ENCODE results near the gene PLA2G4D.
"Not testable (repeated sequence)": the region's sequence is repeated elsewhere in the genome, so short reads cannot be mapped to it uniquely, and the experiment has no call there.

Gene PLA2G4D

GRCh38 chr15:42108189-42108588 lies 13.8 kb upstream of the PLA2G4D start:
- Mint-ChIP-seq H3K4me1 (ENCODE audit: low read depth) (peaks cover 6% of the 10 kb centered on the region), H3K36me3 (no peaks in the 10 kb centered on the region), H3K9me3 (ENCODE audit: low read depth) (no peaks in the 10 kb centered on the region), H3K27me3 (peaks cover 16% of the 10 kb centered on the region), H3K27ac (no peak overlapping the region), H3K4me3 (no peak overlapping the region)

- H3K9me3 Mint-ChIP-seq (ENCODE audit: low read depth) = no peaks in the 10 kb centered on the region
- peaks cover 16% of the 10 kb centered on the region for H3K27me3 Mint-ChIP-seq
- H3K4me3 Mint-ChIP-seq = no peak overlapping the region
- H3K36me3 Mint-ChIP-seq = no peaks in the 10 kb centered on the region
- no peak overlapping the region for H3K27ac Mint-ChIP-seq
- peaks cover 6% of the 10 kb centered on the region for H3K4me1 Mint-ChIP-seq (ENCODE audit: low read depth)
These were observed 13.1 kb upstream of the PLA2G4D start for GRCh38 chr15:42107473-42107872.

- Mint-ChIP-seq H3K27me3 (peaks cover 16% of the 10 kb centered on the region), H3K9me3 (ENCODE audit: low read depth) (no peaks in the 10 kb centered on the region), H3K4me3 (no peak overlapping the region), H3K4me1 (ENCODE audit: low read depth) (peaks cover 6% of the 10 kb centered on the region), H3K27ac (no peak overlapping the region), H3K36me3 (no peaks in the 10 kb centered on the region)
These were observed 11.9 kb upstream of the PLA2G4D start for GRCh38 chr15:42106288-42106687.

- Mint-ChIP-seq H3K9me3 (ENCODE audit: low read depth) (no peaks in the 10 kb centered on the region), H3K4me1 (ENCODE audit: low read depth) (peaks cover 6% of the 10 kb centered on the region), H3K36me3 (no peaks in the 10 kb centered on the region), H3K27me3 (peaks cover 10% of the 10 kb centered on the region), H3K4me3 (no peak overlapping the region), H3K27ac (no peak overlapping the region)
These were observed 9.9 kb upstream of the PLA2G4D start for GRCh38 chr15:42104095-42104891.

- Mint-ChIP-seq H3K36me3 (no peaks in the 10 kb centered on the region), H3K4me1 (ENCODE audit: low read depth) (peaks cover 6% of the 10 kb centered on the region), H3K27ac (no peak overlapping the region), H3K27me3 (peaks cover 7% of the 10 kb centered on the region), H3K4me3 (no peak overlapping the region), H3K9me3 (ENCODE audit: low read depth) (no peaks in the 10 kb centered on the region)
These were observed 8.4 kb upstream of the PLA2G4D start for GRCh38 chr15:42102646-42103235.

- Mint-ChIP-seq H3K27ac (no peak overlapping the region), H3K9me3 (ENCODE audit: low read depth) (no peaks in the 10 kb centered on the region), H3K36me3 (no peaks in the 10 kb centered on the region), H3K27me3 (peaks cover 2% of the 10 kb centered on the region), H3K4me1 (ENCODE audit: low read depth) (no peaks in the 10 kb centered on the region), H3K4me3 (no peak overlapping the region)
These were observed 7.5 kb upstream of the PLA2G4D start for GRCh38 chr15:42101861-42102260.

GRCh38 chr15:42100021-42100800 lies 5.8 kb upstream of the PLA2G4D start:
- no peak overlapping the region for H3K27ac Mint-ChIP-seq
- no peak overlapping the region for H3K4me3 Mint-ChIP-seq
- no peaks in the 10 kb centered on the region for H3K9me3 Mint-ChIP-seq (ENCODE audit: low read depth)
- H3K27me3 Mint-ChIP-seq = no peaks in the 10 kb centered on the region
- H3K4me1 Mint-ChIP-seq (ENCODE audit: low read depth) = no peaks in the 10 kb centered on the region
- H3K36me3 Mint-ChIP-seq = no peaks in the 10 kb centered on the region

GRCh38 chr15:42097018-42097417 lies 2.7 kb upstream of the PLA2G4D start:
- no peaks in the 10 kb centered on the region for H3K36me3 Mint-ChIP-seq
- H3K9me3 Mint-ChIP-seq (ENCODE audit: low read depth) = no peaks in the 10 kb centered on the region
- no peak overlapping the region for H3K4me3 Mint-ChIP-seq
- H3K27ac Mint-ChIP-seq = no peak overlapping the region
- H3K4me1 Mint-ChIP-seq (ENCODE audit: low read depth) = no peaks in the 10 kb centered on the region
- no peaks in the 10 kb centered on the region for H3K27me3 Mint-ChIP-seq

- H3K4me1 Mint-ChIP-seq (ENCODE audit: low read depth) = no peaks in the 10 kb centered on the region
- no peak overlapping the region for H3K27ac Mint-ChIP-seq
- no peak overlapping the region for H3K4me3 Mint-ChIP-seq
- H3K36me3 Mint-ChIP-seq = no peaks in the 10 kb centered on the region
- no peaks in the 10 kb centered on the region for H3K27me3 Mint-ChIP-seq
- H3K9me3 Mint-ChIP-seq (ENCODE audit: low read depth) = no peaks in the 10 kb centered on the region
These were observed 396 bp downstream of the PLA2G4D start for GRCh38 chr15:42093966-42094365.

- Mint-ChIP-seq H3K27me3 (no peaks in the 10 kb centered on the region), H3K27ac (no peak overlapping the region), H3K9me3 (ENCODE audit: low read depth) (no peaks in the 10 kb centered on the region), H3K4me3 (no peak overlapping the region), H3K36me3 (no peaks in the 10 kb centered on the region), H3K4me1 (ENCODE audit: low read depth) (no peaks in the 10 kb centered on the region)
These were observed 1.7 kb downstream of the PLA2G4D start for GRCh38 chr15:42092398-42093318.

- H3K36me3 Mint-ChIP-seq; H3K9me3 Mint-ChIP-seq (ENCODE audit: low read depth); H3K27me3 Mint-ChIP-seq; H3K4me3 Mint-ChIP-seq; H3K4me1 Mint-ChIP-seq (ENCODE audit: low read depth); H3K27ac Mint-ChIP-seq: not testable (repeated sequence)
These were observed 2.5 kb downstream of the PLA2G4D start for GRCh38 chr15:42091753-42092397.

- H3K4me3 Mint-ChIP-seq = no peak overlapping the region
- no peaks in the 10 kb centered on the region for H3K27me3 Mint-ChIP-seq
- H3K4me1 Mint-ChIP-seq (ENCODE audit: low read depth) = no peaks in the 10 kb centered on the region
- H3K9me3 Mint-ChIP-seq (ENCODE audit: low read depth) = no peaks in the 10 kb centered on the region
- H3K27ac Mint-ChIP-seq = no peak overlapping the region
- H3K36me3 Mint-ChIP-seq = no peaks in the 10 kb centered on the region
These were observed 3.6 kb downstream of the PLA2G4D start for GRCh38 chr15:42090781-42091180.

- no peaks in the 10 kb centered on the region for H3K9me3 Mint-ChIP-seq (ENCODE audit: low read depth)
These were observed 4.0 kb downstream of the PLA2G4D start for GRCh38 chr15:42090370-42090769.

GRCh38 chr15:42089942-42090341 lies 4.4 kb downstream of the PLA2G4D start:
- H3K4me1 Mint-ChIP-seq (ENCODE audit: low read depth) = no peaks in the 10 kb centered on the region
- H3K4me3 Mint-ChIP-seq = no peak overlapping the region
- H3K27ac Mint-ChIP-seq = no peak overlapping the region
- no peaks in the 10 kb centered on the region for H3K27me3 Mint-ChIP-seq
- H3K36me3 Mint-ChIP-seq = no peaks in the 10 kb centered on the region
- no peaks in the 10 kb centered on the region for H3K9me3 Mint-ChIP-seq (ENCODE audit: low read depth)

More at GRCh38 chr15:42090370-42090769, 4.0 kb downstream of the PLA2G4D start:
- Mint-ChIP-seq H3K4me3 (no peak overlapping the region), H3K27ac (no peak overlapping the region), H3K4me1 (ENCODE audit: low read depth) (no peaks in the 10 kb centered on the region), H3K27me3 (no peaks in the 10 kb centered on the region), H3K36me3 (no peaks in the 10 kb centered on the region)
